HL-60 (cell line): ENCODE data around the gene GNGT2.

ENCODE experiments used
- DNase-seq, 2 experiments: peaks; one replicate each; pipeline ENCODE4 v3.0.0-alpha.2; 2010 to 2020; ENCODE audit warnings: low read depth in 1 of 2, low spot score in 1 of 2
- H3K27ac ChIP-seq: fragments of 250-450 bp; sonication (Bioruptor Pico); replicated peaks from 2 replicates; pipeline ENCODE4 v1.5.1; 2020; ENCODE audit warnings: mild to moderate bottlenecking, moderate library complexity
- H3K27me3 ChIP-seq: fragments of 250-450 bp; sonication (Bioruptor Pico); 2 replicates; pipeline ENCODE4 v1.5.1; 2021; ENCODE audit warnings: mild to moderate bottlenecking, moderate library complexity; ENCODE audit not compliant: insufficient read depth, poor library complexity, severe bottlenecking
- H3K4me3 ChIP-seq: replicated peaks from 2 replicates; pipeline ENCODE4 v1.5.1; 2011; ENCODE audit warnings: mild to moderate bottlenecking, control low read depth, low read length; ENCODE audit not compliant: insufficient read depth
- GABPA ChIP-seq: IDR thresholded peaks from 2 replicates; pipeline ENCODE4 v1.6.1; 2012; ENCODE audit warnings: low read depth
- POLR2AphosphoS5 ChIP-seq: IDR thresholded peaks from 2 replicates; pipeline ENCODE4 v1.6.1; 2012; ENCODE audit warnings: low read depth
- SPI1 ChIP-seq: IDR thresholded peaks from 2 replicates; pipeline ENCODE4 v1.6.1; 2012; ENCODE audit warnings: low read depth, mild to moderate bottlenecking, borderline replicate concordance
- TF ChIP-seq, protein P1 (sequence below): IDR thresholded peaks from one replicate; pipeline ENCODE4 v1.5.1; 2011; ENCODE audit warnings: low read length, control low read depth, inconsistent platforms; ENCODE audit not compliant: insufficient read depth
- TF ChIP-seq, protein P2 (sequence below): IDR thresholded peaks from 2 replicates; pipeline ENCODE4 v1.6.1; 2012; ENCODE audit warnings: low read depth; ENCODE audit not compliant: insufficient replicate concordance

Gene GNGT2

DNA sequence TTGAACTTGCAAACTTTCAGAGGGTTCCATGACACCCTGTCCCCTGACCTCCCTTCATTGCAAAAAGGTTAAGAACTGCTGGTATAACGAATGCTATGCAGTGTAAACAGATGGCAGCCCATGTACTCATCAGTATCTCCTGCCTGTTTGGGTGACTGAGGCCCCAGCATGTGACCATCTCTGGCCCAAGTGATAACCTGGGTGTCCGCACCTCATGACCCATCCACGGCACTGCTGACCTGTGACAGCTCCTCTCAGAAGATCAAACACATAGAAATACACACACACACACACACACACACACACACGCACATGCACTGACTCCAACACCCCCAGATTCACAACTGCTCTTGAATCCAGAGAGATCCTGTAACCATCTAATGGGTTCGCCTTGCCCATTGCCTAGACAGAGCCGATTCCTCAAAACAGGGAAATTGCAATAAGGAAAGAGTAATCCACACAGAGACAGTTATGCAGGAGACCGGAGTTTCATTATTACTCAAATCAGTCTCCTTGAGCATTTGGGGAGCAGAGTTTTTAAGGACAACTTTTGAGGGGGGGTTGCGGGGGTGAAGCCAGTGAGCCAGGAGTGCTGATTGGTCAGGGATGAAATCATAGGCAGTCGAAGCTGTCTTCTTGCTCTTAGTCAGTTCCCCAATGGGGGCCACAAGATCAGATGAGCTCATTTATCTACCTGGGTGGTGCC is 31.5 kb upstream of the GNGT2 start:
- H3K27me3 ChIP-seq: no peaks in the 10 kb centered on the region
- no peak overlapping the region for H3K27ac ChIP-seq
- TF ChIP-seq, protein P1, sequence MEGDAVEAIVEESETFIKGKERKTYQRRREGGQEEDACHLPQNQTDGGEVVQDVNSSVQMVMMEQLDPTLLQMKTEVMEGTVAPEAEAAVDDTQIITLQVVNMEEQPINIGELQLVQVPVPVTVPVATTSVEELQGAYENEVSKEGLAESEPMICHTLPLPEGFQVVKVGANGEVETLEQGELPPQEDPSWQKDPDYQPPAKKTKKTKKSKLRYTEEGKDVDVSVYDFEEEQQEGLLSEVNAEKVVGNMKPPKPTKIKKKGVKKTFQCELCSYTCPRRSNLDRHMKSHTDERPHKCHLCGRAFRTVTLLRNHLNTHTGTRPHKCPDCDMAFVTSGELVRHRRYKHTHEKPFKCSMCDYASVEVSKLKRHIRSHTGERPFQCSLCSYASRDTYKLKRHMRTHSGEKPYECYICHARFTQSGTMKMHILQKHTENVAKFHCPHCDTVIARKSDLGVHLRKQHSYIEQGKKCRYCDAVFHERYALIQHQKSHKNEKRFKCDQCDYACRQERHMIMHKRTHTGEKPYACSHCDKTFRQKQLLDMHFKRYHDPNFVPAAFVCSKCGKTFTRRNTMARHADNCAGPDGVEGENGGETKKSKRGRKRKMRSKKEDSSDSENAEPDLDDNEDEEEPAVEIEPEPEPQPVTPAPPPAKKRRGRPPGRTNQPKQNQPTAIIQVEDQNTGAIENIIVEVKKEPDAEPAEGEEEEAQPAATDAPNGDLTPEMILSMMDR: no peak
- TF ChIP-seq GABPA (no peak), SPI1 (no peak), POLR2AphosphoS5 (no peak)
- TF ChIP-seq, protein P2, sequence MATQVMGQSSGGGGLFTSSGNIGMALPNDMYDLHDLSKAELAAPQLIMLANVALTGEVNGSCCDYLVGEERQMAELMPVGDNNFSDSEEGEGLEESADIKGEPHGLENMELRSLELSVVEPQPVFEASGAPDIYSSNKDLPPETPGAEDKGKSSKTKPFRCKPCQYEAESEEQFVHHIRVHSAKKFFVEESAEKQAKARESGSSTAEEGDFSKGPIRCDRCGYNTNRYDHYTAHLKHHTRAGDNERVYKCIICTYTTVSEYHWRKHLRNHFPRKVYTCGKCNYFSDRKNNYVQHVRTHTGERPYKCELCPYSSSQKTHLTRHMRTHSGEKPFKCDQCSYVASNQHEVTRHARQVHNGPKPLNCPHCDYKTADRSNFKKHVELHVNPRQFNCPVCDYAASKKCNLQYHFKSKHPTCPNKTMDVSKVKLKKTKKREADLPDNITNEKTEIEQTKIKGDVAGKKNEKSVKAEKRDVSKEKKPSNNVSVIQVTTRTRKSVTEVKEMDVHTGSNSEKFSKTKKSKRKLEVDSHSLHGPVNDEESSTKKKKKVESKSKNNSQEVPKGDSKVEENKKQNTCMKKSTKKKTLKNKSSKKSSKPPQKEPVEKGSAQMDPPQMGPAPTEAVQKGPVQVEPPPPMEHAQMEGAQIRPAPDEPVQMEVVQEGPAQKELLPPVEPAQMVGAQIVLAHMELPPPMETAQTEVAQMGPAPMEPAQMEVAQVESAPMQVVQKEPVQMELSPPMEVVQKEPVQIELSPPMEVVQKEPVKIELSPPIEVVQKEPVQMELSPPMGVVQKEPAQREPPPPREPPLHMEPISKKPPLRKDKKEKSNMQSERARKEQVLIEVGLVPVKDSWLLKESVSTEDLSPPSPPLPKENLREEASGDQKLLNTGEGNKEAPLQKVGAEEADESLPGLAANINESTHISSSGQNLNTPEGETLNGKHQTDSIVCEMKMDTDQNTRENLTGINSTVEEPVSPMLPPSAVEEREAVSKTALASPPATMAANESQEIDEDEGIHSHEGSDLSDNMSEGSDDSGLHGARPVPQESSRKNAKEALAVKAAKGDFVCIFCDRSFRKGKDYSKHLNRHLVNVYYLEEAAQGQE: no peak
- H3K4me3 ChIP-seq: no peak overlapping the region
- no peak for DNase-seq

DNA sequence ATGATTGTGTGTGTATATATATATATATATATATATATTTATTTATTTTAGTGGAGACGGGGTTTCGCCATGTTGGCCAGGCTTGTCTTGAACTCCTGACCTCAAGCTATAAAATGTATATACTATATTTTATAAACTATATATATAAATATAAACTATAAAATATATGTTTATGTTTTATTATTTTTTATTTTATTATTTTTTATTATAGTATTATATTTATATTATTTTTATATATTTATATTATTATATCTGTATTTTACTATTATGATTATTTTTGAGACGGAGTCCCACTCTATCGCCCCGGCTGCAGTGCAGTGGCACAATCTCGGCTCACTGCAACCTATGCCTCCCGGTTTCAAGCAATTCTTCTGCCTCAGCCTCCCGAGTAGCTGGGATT is 30.7 kb upstream of the GNGT2 start:
- Histone ChIP-seq H3K27me3 (no peaks in the 10 kb centered on the region), H3K27ac (no peak overlapping the region), H3K4me3 (no peak overlapping the region)
- no peak for TF ChIP-seq GABPA
- TF ChIP-seq POLR2AphosphoS5: no peak
- TF ChIP-seq, protein P1: no peak
- DNase-seq: no peak

DNA sequence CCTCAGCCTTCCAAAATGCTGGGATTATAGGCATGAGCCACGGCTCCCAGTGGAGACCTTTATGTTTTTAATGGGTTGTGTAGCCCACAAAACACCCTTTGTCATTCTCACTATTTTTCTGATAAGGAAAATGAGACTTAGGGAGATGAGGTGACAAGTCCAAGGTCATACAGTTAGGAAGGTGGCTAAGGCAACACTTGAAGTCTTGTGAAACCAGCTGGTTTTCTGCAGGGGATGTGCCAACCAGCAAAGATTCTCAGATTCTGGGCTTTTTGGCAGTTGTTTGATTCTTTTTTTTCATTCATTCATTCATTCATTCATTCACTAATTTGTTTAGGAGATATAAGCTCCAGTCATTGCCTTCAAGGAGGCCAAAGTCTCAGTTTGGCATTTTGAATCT is 30.2 kb upstream of the GNGT2 start:
- H3K27me3 ChIP-seq: no peaks in the 10 kb centered on the region
- H3K27ac ChIP-seq: no peak overlapping the region
- DNase-seq: no peak
- H3K4me3 ChIP-seq: no peak overlapping the region
- TF ChIP-seq, protein P1: no peak
- TF ChIP-seq GABPA: no peak
- TF ChIP-seq, protein P2: no peak
- TF ChIP-seq SPI1: no peak
- no peak for TF ChIP-seq POLR2AphosphoS5

DNA sequence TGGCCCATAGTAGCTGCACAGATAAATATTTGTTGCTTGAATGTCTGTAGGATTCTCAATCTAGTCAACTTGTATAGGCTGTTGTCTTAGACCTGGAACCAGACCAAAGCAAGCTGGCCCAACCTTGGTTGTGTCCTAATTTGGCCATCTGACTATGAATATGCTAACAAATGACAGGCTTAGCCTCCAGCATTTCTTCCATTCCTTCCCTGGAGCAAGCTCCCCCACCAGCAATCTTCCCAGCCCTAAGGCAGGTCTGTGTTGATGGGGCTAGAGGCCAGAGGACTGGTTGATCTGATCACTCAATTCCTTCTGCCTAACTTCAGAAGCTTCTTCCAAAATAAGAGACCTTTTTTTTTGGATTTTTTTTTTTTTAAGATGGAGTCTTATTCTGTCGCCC is 29.6 kb upstream of the GNGT2 start:
- no peak overlapping the region for H3K4me3 ChIP-seq
- no peak overlapping the region for H3K27ac ChIP-seq
- TF ChIP-seq GABPA: no peak
- TF ChIP-seq, protein P1: no peak
- TF ChIP-seq, protein P2: no peak
- no peak for TF ChIP-seq POLR2AphosphoS5
- no peak for TF ChIP-seq SPI1
- H3K27me3 ChIP-seq: no peaks in the 10 kb centered on the region
- DNase-seq: no peak
